Skeletal muscle tissue (tissue), 4 donors: Measurements from ENCODE around the gene ZNRF1. TPM values are rescaled to one million over a fixed set of nuclear protein-coding genes. Genes with fewer than 3 reads are reported as not detected.

Experiments used
- H3K27ac ChIP-seq: one replicate; pipeline ENCODE4 v1.7.0; 2013; ENCODE audit warnings: mild to moderate bottlenecking, low read depth, low read length, inconsistent platforms
- H3K27me3 ChIP-seq, 3 donors: one replicate each; pipeline ENCODE4 v1.7.0; 2013; ENCODE audit warnings: low read length in 3 of 3; ENCODE audit not compliant: control insufficient read depth in 3 of 3, insufficient read depth in 3 of 3
- H3K36me3 ChIP-seq, 3 donors: one replicate each; pipeline ENCODE4 v1.7.0; 2013; ENCODE audit warnings: low read length in 3 of 3; ENCODE audit not compliant: control insufficient read depth in 3 of 3, insufficient read depth in 3 of 3
- H3K4me1 ChIP-seq, 3 donors: one replicate each; pipeline ENCODE4 v1.7.0; 2013; ENCODE audit warnings: low read length in 3 of 3, mild to moderate bottlenecking in 3 of 3; ENCODE audit not compliant: control insufficient read depth in 3 of 3, insufficient read depth in 3 of 3
- H3K4me3 ChIP-seq, 3 donors: one replicate each; pipeline ENCODE4 v1.7.0; 2013; ENCODE audit warnings: low read length in 3 of 3
- H3K9ac ChIP-seq, 3 donors: one replicate each; pipeline ENCODE4 v1.7.0; 2013; ENCODE audit warnings: low read length in 3 of 3, mild to moderate bottlenecking in 3 of 3, moderate library complexity in 2 of 3, low read depth in 1 of 3
- H3K9me3 ChIP-seq, 3 donors: one replicate each; pipeline ENCODE4 v1.7.0; 2013; ENCODE audit warnings: low read length in 3 of 3; ENCODE audit not compliant: control insufficient read depth in 3 of 3
- total RNA-seq: library from RNA; depleted of rRNA; stranded (reverse); fragments of >200 nt; gene quantifications from one replicate; pipeline ENCODE4 v1.2.3, GENCODE V29; 2014
- donor health status: Osteomylitis.

The ZNRF1 gene
- total RNA-seq, 1 donor from 2014 or later: 7.8 TPM

DNA sequence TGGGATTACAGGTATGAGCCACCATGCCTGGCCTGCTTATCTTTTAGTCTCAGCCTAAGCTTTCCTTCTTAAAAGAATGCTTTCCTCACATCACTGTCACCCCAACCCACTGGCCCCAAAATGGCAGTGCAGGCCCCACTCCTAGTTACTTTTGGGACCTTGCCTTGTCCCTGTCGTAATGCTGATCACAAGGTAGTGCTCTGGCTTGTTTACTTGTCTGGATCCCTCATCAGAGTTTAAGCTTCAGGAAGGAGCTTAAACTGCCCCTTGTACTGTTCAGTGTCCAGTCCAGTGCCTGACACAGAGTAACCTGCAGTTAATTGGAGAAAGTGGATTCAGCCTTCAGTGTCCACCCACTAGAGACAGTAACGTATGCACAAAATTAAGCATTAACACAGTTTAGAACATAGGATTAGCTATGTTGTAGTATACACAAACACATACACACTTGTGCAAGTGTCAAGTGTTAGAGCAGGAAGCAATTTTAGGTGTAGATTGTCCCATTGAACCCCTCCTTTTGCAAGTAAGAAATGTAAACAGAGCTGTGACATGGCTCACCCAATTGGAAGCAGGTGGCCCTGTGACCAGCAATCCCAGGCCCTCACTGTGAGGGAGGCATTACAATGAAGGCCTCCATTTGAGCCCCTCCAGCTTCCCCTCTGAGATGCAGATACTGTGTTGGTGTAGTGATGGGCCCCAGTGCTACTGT, 73.6 kb downstream of the ZNRF1 start:
- peaks cover 30 to 42% (median 37%) of the 10 kb centered on the region in 3 donors for H3K4me1 ChIP-seq
- no peak overlapping the region for H3K9ac ChIP-seq
- no peaks in the 10 kb centered on the region for H3K9me3 ChIP-seq
- no peaks in the 10 kb centered on the region for H3K27me3 ChIP-seq
- H3K27ac ChIP-seq: no peak overlapping the region
- H3K4me3 ChIP-seq: no peak overlapping the region
- H3K36me3 ChIP-seq: no peaks in the 10 kb centered on the region

DNA sequence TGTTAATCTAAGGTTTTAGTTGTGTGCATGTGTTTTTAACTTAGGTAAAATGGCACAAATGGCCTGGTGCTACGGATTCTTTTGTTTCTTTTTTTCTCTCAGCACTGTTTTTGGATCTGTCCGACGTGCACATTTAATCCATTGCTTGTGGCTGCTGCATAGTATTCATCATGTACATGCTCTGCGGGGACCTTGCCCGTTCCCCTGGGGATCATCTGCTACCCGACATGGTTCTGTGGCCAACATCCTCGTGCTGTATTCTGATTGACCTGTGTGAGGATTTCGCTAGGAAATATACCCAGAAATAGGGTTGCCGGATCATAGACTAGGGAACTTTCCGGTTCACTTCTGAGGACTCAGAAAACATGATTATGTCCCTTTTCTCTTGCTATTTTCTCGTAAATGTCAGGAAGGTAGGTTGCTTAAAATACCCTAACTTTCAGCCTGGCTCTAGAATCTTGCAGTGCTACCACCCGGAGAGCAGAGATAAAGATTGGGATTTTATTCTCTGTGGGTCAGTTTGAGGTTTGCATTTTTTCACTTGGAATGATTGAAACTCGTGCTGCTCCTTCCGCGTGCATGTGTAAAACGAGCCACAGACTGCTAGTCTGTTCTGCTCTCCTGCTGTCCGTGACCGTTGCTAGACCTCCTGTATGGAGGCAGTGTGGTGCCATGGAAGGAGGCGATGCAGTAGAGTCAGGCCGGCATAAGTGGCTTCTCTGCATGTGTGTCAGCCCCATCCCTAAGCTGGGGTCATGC, 74.9 kb downstream of the ZNRF1 start:
- no peaks in the 10 kb centered on the region for H3K27me3 ChIP-seq
- no peaks in the 10 kb centered on the region for H3K36me3 ChIP-seq
- H3K4me1 ChIP-seq: peaks cover 30 to 46% (median 34%) of the 10 kb centered on the region in 3 donors
- H3K27ac ChIP-seq: no peak overlapping the region
- H3K4me3 ChIP-seq: peak overlapping the region in 1 of 3 donors; percentile 23
- H3K9ac ChIP-seq: peak overlapping the region in 1 of 3 donors; percentile 18
- no peaks in the 10 kb centered on the region for H3K9me3 ChIP-seq

DNA sequence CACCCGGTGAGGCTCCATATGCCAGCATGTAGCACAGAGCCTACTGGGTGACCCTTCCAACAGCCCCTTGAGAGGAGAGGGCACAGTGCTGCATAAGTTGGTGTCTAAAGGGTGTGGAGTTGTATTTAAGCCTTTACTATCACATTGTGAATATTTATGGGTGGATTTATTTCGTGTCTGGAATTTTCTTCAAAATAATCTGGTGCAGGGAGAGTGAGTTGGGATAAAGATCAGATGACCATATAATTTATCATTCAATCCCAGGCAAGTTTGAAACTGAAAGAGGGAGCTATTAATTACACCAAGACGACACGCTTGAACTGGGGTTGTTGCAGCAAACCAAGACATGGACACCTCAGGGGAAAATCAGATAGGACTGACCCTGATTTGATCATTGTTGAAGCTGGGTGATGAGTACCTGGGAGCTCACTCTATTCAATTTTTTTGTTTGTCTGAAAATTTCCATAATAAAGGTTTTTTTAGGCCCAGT, 75.5 kb downstream of the ZNRF1 start:
- Histone ChIP-seq H3K4me3 (peak overlapping the region in 1 of 3 donors; percentile 23), H3K4me1 (peaks cover 30 to 52% (median 38%) of the 10 kb centered on the region in 3 donors), H3K9ac (peak overlapping the region in 1 of 3 donors; percentile 18), H3K36me3 (no peaks in the 10 kb centered on the region), H3K27me3 (no peaks in the 10 kb centered on the region), H3K9me3 (no peaks in the 10 kb centered on the region), H3K27ac (no peak overlapping the region)

DNA sequence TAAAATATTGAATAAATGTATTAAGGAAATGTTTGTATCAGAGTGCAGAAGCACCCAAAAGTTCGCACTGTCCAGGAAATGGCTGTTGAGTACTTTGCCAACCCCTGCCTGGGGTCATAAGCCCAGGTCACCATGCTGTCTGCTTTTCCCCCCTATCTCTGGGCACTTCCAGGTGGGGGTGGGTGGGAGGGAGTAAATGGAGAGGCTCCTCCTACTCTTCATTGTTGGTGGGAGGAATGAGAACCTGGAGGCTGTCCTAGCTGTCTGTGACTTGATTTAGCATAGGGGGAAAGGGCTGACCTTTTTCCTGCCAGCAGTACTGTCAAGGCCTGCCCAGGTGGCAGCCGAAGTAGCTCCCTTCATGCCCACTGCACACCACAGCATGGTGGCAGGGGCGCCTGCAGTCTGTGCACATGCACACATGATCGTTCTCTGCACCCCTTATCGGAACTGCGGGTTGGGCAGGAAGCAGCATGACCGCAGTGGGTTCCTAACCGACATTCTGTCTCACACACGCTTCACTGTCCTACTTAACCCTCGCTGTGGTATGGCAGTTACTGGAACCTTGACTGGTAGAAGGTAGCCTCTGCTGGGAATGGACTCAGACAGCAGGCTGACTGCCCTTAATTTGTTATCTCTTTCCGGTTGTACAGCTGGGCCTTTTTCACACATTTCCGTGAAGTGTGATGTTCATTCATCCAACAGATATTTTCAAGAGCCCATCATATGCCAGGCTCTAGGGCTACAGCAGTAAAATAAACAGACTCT, 76.3 kb downstream of the ZNRF1 start:
- H3K9me3 ChIP-seq: no peaks in the 10 kb centered on the region
- peak overlapping the region in 1 of 3 donors; percentile 23 for H3K4me3 ChIP-seq
- H3K27me3 ChIP-seq: no peaks in the 10 kb centered on the region
- peaks cover 26 to 50% (median 43%) of the 10 kb centered on the region in 3 donors for H3K4me1 ChIP-seq
- peak overlapping the region; percentile 14 for H3K27ac ChIP-seq
- peaks cover 0 to under 1% (median 0%) of the 10 kb centered on the region in 3 donors for H3K36me3 ChIP-seq
- no peak overlapping the region for H3K9ac ChIP-seq

DNA sequence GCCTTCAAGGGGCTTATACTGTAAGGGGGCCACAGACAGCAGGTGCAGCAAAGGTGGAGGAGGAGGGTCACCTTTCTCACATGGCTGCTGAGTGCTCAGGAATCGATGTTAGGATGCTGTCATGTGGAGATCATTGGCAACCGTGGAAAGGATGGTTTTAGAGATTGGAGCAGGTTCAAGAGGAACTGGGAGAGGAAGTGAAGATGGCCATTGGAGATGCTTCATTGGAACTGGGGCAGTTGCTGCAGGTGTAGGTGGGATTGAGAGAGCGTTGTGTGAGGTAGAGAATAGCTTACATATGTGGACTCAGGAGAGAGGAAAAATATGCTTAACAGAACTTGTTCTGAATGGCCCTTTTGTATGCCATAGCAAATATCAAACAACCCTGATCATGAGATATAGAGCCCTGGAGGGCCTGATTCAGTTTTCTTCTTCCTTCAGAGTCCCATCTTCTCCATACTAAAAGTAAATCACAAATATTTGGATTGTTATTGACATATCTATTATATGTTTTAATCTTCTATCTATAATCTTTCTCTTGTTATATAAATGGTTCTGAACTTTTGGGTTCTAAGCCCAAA, 77.0 kb downstream of the ZNRF1 start:
- Histone ChIP-seq H3K27me3 (no peaks in the 10 kb centered on the region), H3K36me3 (peaks cover 0 to 3% (median 0%) of the 10 kb centered on the region in 3 donors), H3K4me3 (no peak overlapping the region), H3K4me1 (peaks cover 19 to 44% (median 39%) of the 10 kb centered on the region in 3 donors), H3K27ac (peak overlapping the region; percentile 14), H3K9ac (no peak overlapping the region), H3K9me3 (no peaks in the 10 kb centered on the region)

DNA sequence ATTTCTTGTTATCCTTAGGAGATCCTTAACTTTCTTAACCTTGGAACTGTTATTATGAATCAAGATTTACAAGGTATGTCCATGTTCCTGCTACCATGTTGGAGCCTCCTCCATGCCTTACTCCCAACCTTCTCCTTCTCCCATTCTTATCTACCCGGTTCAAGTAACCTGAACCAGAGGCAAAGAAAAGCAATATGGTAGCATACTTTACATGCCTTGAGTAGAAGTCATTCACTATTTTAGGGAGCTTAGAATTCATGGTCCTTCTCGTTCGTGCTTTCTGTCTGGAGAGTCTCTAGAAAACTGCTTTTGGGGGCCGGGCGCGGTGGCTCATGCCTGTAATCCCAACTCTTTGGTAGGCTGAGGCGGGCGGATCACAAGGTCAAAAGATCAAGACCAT, 80.1 kb downstream of the ZNRF1 start:
- Histone ChIP-seq H3K36me3 (peaks cover 0 to 3% (median 0%) of the 10 kb centered on the region in 3 donors), H3K27me3 (no peaks in the 10 kb centered on the region), H3K9ac (no peak overlapping the region), H3K4me3 (no peak overlapping the region), H3K27ac (peak overlapping the region; percentile 13), H3K4me1 (peaks cover 30 to 58% (median 51%) of the 10 kb centered on the region in 3 donors), H3K9me3 (no peaks in the 10 kb centered on the region)

DNA sequence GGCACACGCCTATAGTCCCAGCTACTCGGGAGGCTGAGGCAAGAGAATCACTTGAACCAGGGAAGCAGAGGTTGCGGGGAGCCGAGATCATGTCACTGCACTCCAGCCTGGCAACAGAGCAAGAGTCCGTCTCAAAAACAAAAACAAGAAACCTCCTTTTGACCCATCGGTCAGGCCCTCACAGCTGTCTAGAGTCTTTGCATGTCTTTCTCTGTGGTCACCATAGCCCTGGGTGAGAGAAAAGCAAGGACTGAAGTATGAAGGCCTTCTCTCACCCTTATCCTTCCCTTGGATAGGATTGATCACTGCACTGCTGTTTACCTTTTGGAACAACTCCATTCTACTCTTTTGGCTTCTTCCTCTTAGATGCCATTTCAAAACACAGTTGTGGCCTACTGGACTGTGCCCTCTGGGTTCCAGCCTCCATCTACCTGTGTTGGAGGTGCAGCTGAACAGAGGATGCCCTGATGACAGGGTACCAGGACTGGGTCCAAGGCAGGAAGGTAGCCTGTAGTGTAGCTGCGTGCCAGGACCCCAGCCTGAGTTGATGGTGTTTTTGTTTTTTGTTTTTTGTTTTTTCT, 80.6 kb downstream of the ZNRF1 start:
- no peak overlapping the region for H3K9ac ChIP-seq
- H3K36me3 ChIP-seq: peaks cover 0 to 4% (median 0%) of the 10 kb centered on the region in 3 donors
- no peaks in the 10 kb centered on the region for H3K9me3 ChIP-seq
- no peak overlapping the region for H3K27ac ChIP-seq
- H3K4me3 ChIP-seq: no peak overlapping the region
- H3K27me3 ChIP-seq: no peaks in the 10 kb centered on the region
- H3K4me1 ChIP-seq: peaks cover 31 to 57% (median 47%) of the 10 kb centered on the region in 3 donors

DNA sequence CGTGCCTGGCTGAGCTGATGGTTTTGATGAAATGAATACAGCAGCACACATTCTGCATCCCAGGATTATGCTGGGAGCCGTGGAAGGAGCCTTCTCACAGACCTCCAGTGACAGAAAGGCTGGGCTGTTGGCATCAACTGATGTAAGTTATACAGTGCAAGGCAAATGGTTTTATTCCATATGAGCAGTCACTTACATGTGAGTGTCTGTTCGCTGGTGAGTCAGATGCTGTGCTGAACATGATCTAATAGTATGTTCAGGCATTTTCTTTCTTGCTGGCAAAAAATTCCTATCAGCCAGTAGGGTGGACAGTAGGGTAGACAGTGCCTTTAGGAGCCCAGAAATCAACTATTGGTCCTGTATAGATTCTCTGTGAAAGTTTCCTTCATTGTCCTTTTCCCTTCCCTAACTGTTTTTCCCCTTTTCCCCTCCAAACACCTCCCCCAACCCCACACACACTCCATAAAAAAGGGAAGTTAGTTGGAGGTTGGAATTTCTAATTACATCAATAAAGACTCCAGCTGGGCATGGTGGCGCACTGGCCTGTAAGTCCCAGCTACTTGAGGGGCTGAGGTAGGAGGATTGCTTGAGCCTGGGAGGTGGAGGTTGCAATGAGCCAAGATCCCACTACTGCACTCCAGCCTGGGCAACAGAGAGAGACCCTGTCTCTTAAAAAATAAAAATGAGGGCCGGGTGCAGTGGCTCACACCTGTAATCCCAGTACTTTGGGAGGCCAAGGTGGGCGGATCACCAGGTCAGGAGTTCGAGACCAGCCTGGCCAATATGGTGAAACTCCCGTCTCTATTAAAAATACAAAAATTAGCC, 81.6 kb downstream of the ZNRF1 start:
- H3K27me3 ChIP-seq: no peaks in the 10 kb centered on the region
- H3K4me1 ChIP-seq: peaks cover 27 to 60% (median 41%) of the 10 kb centered on the region in 3 donors
- peaks cover 0 to 6% (median 0%) of the 10 kb centered on the region in 3 donors for H3K36me3 ChIP-seq
- no peak overlapping the region for H3K9ac ChIP-seq
- no peak overlapping the region for H3K4me3 ChIP-seq
- H3K9me3 ChIP-seq: no peaks in the 10 kb centered on the region
- no peak overlapping the region for H3K27ac ChIP-seq
